Pancreas (tissue), 10 donors: ENCODE data around the gene PTPRM. TPM values are rescaled to one million over a fixed set of nuclear protein-coding genes. Genes with fewer than 3 reads are reported as not detected.

Experiments used
- ATAC-seq, 4 donors: fragments of 200-7000 bp; cut with Tn5 transposase; one replicate each; pipeline versions ENCODE4 v1.8.0 to v1.9.1; 2020; ENCODE audit warnings: mild to moderate bottlenecking in 4 of 4, moderate library complexity in 4 of 4
- DNase-seq, 6 donors: peaks; one replicate each; pipeline ENCODE4 v3.0.0-alpha.2; 2020
- FAIRE-seq: peaks from 2 replicates; lab custom pipeline; 2012; peaks lifted over from hg19 to GRCh38; lab: Jason Lieb, UNC
- H3K27ac ChIP-seq, 4 donors: fragments of 200-600 bp; sonication (generic); 1 replicate in 3 of 4; 2 replicates in 1 of 4; pipeline versions ENCODE4 v1.5.0 to v1.8.0; 2020
- H3K27me3 ChIP-seq, 4 donors: fragments of 200-600 bp; one replicate each; pipeline ENCODE4 v1.8.0; 2021
- H3K36me3 ChIP-seq, 3 donors: fragments of 200-600 bp; sonication (generic) in 1 of 3; one replicate each; pipeline versions ENCODE4 v1.5.0 to v1.8.0; 2020 to 2021
- H3K4me1 ChIP-seq, 3 donors: fragments of 200-600 bp; one replicate each; pipeline ENCODE4 v1.8.0; 2021
- H3K4me3 ChIP-seq, 4 donors: fragments of 200-600 bp; sonication (generic) in 2 of 4; one replicate each; pipeline versions ENCODE4 v1.5.0 to v1.8.0; 2020 to 2021
- H3K9me3 ChIP-seq, 4 donors: fragments of 200-600 bp; one replicate each; pipeline ENCODE4 v1.8.0; 2021
- WGBS, 2 donors: extraction: QIAGEN DNeasy Blood & Tissue Kit; methylation state at CpG; one replicate each; pipeline ENCODE4 v1.1.7; 2013; 5-methylcytosine and 5-hydroxymethylcytosine counted together
- intact Hi-C, 3 donors: fragments of 100-400 bp; cut with DNase I; formaldehyde crosslinking; loops; one replicate each; pipeline versions ENCODE4 v1.11.1 to v1.14.2; 2022
- polyA plus RNA-seq, 2 donors: library from polyadenylated mRNA; stranded (reverse); fragments of 200-250 nt; gene quantifications; one replicate each; pipeline ENCODE4 v1.2.3, GENCODE V29; 2013
- total RNA-seq, 6 donors: library from RNA; stranded (reverse); fragmentation: NEBNext Ultra II Directional in 4 of 6; extraction: Animal tissue kit (Norgen Biotek cat#: 25700) in 4 of 6; gene quantifications; one replicate each; pipeline versions ENCODE4 v1.2.1 to v1.2.4, GENCODE V29; 2021 to 2023
- TF ChIP-seq, protein P1 (sequence below), 4 donors: fragments of 200-600 bp; sonication (generic) in 3 of 4; IDR thresholded peaks; one replicate each; pipeline versions ENCODE4 v1.5.0 to v1.8.0; 2021; ENCODE audit warnings: antibody characterized with exemption in 4 of 4
- donor health status: healthy with polysubstance abuse.
- donor health status: DM: no; HTN: no; CAD: no; lungs with moderate emphysema.
- donor health status: DM: no; HTN: no; CAD: no.
- donor health status: control.
- donor health status: control.
- donor health status: Bipolar disorder and iron deficiency.
- donor health status: DM: yes; HTN: yes; CAD: no.
- donor health status: DM: no; HTN: no; CAD: no.
- donor health status: DM: no; HTN: no; CAD: no.
- donor health status: DM: yes; HTN: yes; CAD: no.

PTPRM gene
- total and polyA plus RNA-seq, 8 donors, result 14.5 to 50.7 (median 19.7) TPM

DNA sequence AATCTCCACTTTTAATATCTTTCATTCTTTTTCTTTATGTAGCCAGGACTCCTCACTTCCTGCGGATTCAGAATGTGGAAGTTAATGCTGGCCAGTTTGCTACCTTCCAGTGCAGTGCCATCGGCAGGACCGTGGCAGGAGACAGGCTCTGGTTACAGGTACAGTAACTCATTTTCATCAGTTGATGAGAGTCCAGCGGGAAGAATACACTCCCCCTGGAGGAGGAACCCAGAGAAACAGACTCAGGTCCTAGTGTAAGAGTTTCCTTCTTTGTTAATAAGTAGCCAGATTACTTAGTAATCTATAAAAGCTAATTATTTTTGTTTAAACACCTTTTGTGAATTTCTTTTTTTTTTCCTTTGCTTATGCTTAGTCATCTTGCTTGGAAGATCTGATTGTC is 359.4 kb downstream of the PTPRM start:
- TF ChIP-seq, protein P1, sequence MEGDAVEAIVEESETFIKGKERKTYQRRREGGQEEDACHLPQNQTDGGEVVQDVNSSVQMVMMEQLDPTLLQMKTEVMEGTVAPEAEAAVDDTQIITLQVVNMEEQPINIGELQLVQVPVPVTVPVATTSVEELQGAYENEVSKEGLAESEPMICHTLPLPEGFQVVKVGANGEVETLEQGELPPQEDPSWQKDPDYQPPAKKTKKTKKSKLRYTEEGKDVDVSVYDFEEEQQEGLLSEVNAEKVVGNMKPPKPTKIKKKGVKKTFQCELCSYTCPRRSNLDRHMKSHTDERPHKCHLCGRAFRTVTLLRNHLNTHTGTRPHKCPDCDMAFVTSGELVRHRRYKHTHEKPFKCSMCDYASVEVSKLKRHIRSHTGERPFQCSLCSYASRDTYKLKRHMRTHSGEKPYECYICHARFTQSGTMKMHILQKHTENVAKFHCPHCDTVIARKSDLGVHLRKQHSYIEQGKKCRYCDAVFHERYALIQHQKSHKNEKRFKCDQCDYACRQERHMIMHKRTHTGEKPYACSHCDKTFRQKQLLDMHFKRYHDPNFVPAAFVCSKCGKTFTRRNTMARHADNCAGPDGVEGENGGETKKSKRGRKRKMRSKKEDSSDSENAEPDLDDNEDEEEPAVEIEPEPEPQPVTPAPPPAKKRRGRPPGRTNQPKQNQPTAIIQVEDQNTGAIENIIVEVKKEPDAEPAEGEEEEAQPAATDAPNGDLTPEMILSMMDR (IDR thresholded peaks at IDR 0.05), result peak in 2 of 4 donors; percentile 13 to 46
- ATAC-seq, result peak; percentile 85 to 92 (median 90)
- WGBS, 2 donors, result 16 to 21% methylated on average over 4 of the region's 4 CpGs
- Histone ChIP-seq H3K4me1 (peaks cover 0 to 30% (median 18%) of the 10 kb centered on the region in 3 donors), H3K36me3 (no peaks in the 10 kb centered on the region), H3K27me3 (no peaks in the 10 kb centered on the region), H3K27ac (peak overlapping the region in 1 of 4 donors; percentile 51), H3K9me3 (no peaks in the 10 kb centered on the region), H3K4me3 (no peak overlapping the region)
- intact Hi-C loops, result no loop called here
- peak in 4 of 6 donors; percentile 34 to 61 (median 48) for DNase-seq
- FAIRE-seq, result no peak

DNA sequence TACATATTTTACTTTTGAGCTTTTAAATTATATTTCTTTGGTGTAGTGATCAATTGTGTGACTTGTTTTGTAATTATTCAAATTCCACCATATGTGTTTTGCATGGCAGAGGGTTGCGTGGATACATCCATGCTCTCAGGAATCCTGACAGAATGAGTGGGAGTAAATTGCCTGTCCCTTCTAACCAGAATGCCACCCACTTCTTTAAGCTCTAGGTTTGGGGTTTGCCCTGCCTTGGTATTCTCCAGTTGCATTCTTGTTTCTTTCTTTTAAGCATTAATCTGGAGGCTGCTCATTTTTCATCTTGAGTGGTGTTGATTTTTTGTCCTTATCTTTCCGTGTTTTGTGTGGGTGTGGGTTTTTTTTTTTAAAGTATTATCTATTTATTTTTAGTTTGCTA is 360.0 kb downstream of the PTPRM start:
- Histone ChIP-seq H3K27ac (peak overlapping the region in 2 of 4 donors; percentile 27 to 51), H3K27me3 (no peaks in the 10 kb centered on the region), H3K9me3 (no peaks in the 10 kb centered on the region), H3K4me1 (peaks cover 0 to 26% (median 18%) of the 10 kb centered on the region in 3 donors), H3K36me3 (no peaks in the 10 kb centered on the region), H3K4me3 (no peak overlapping the region)
- TF ChIP-seq, protein P1 (IDR thresholded peaks at IDR 0.05), result no peak
- ATAC-seq, result peak in 1 of 4 donors; percentile 12
- no peak for DNase-seq
- WGBS, 2 donors, result 50 to 51% methylated on average over 2 of the region's 2 CpGs
- intact Hi-C loops, result no loop called here
- no peak for FAIRE-seq

DNA sequence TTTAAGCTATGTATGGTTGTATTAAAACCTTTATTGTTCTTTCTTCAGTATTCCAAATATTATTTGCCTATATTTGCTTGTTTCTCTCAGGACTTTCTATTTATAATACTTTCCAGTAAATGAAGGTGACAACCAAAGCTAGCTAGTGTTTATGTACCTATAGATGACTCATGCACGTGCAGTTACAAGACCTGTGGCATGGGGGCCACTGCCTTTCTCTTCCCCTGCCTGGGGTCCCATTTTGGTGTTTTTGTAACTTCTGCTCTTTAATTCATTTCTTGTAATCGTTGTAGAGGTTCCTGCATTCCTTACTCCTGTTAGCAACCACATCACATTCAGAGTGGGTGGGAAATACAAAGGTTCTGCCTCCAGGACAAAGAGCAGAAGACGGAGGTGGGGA is 364.6 kb downstream of the PTPRM start:
- no peaks in the 10 kb centered on the region for H3K36me3 ChIP-seq
- DNase-seq, result no peak
- no peaks in the 10 kb centered on the region for H3K9me3 ChIP-seq
- no peak for FAIRE-seq
- TF ChIP-seq, protein P1 (IDR thresholded peaks at IDR 0.05), result no peak
- no peaks in the 10 kb centered on the region for H3K27me3 ChIP-seq
- no peak overlapping the region for H3K27ac ChIP-seq
- 75 to 79% methylated on average over 3 of the region's 3 CpGs for WGBS, 2 donors
- H3K4me3 ChIP-seq, result no peak overlapping the region
- no peak for ATAC-seq
- intact Hi-C loops, result no loop called here
- H3K4me1 ChIP-seq, result peaks cover 0 to 7% (median 4%) of the 10 kb centered on the region in 3 donors

DNA sequence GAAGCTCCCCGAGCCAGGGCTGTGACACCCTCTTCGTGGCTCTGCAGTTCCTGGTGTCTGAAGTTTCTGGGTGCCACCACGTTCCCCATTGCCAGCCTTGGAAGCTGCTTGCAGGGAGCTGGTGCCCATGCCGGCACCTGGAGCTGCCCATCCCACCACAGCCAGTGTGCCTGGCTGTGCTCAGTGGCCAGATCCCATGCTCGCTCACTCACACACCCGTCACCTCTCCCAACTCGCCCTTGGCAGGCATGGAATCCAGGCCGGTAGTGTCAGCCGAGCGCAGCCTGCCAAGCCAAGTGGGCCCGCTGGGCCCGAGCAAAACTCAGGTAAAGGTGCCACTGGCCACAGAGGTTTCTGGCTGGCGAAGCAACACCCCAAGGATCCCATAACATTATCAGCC is 370.2 kb downstream of the PTPRM start:
- Histone ChIP-seq H3K9me3 (no peaks in the 10 kb centered on the region), H3K27me3 (no peaks in the 10 kb centered on the region), H3K36me3 (no peaks in the 10 kb centered on the region), H3K4me1 (peaks cover 0 to 8% (median 8%) of the 10 kb centered on the region in 3 donors), H3K4me3 (no peak overlapping the region), H3K27ac (no peak overlapping the region)
- TF ChIP-seq, protein P1 (IDR thresholded peaks at IDR 0.05), result no peak
- ATAC-seq (no peak), DNase-seq (peak in 1 of 6 donors; percentile 47), FAIRE-seq (no peak)
- WGBS, 2 donors, result 81 to 92% methylated on average over 13 of the region's 13 CpGs
- intact Hi-C loops, result no loop called here

DNA sequence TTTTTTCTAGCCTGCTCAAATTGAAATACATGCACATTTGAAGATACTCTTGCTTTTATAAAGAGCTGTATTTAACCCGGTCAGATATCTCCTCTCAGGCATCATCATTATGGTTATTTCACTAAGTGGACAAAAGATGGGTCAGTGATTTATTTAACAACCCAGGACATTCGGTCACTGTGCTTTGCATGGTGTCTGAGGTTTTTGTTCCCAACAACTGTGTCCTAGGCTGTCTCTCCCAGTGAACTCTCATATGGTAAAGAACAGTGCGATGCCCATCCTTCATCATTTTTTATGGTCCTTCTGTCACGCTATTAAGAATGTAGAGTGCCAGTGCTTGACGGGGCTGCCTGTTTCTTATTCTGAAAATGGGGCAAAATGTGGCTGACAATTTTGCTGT is 372.4 kb downstream of the PTPRM start:
- Histone ChIP-seq H3K27ac (no peak overlapping the region), H3K4me3 (no peak overlapping the region), H3K9me3 (no peaks in the 10 kb centered on the region), H3K27me3 (no peaks in the 10 kb centered on the region), H3K4me1 (peaks cover 0 to 8% (median 8%) of the 10 kb centered on the region in 3 donors), H3K36me3 (no peaks in the 10 kb centered on the region)
- no peak for ATAC-seq
- FAIRE-seq, result no peak
- DNase-seq, result no peak
- 91 to 94% methylated on average over 5 of the region's 5 CpGs for WGBS, 2 donors
- TF ChIP-seq, protein P1 (IDR thresholded peaks at IDR 0.05), result no peak
- intact Hi-C loops, result no loop called here
